Keratinocyte (primary cell): ENCODE results near the gene ALCAM. TPM values are rescaled to one million over a fixed set of nuclear protein-coding genes. Genes with fewer than 3 reads are reported as not detected.

Experiments used
- DNase-seq: peaks from one replicate; pipeline ENCODE4 v3.0.0-alpha.2; 2011; ENCODE audit warnings: low read depth, missing footprints, low spot score
- FAIRE-seq: peaks from 2 replicates; lab custom pipeline; 2011; peaks lifted over from hg19 to GRCh38; lab: Jason Lieb, UNC
- H2AFZ ChIP-seq: 2 replicates; pipeline ENCODE4 v1.6.0; 2012; ENCODE audit warnings: low read length, control low read depth, inconsistent platforms; ENCODE audit not compliant: control insufficient read depth
- H3K27ac ChIP-seq: 2 replicates; pipeline ENCODE4 v1.5.1; 2011; ENCODE audit warnings: low read length; ENCODE audit not compliant: control insufficient read depth, insufficient read depth
- H3K27me3 ChIP-seq: 3 replicates; pipeline ENCODE4 v1.6.0; 2011; ENCODE audit warnings: low read length; ENCODE audit not compliant: control insufficient read depth, insufficient read depth; ENCODE audit errors: extremely low read depth
- H3K36me3 ChIP-seq, 2 experiments: 2 replicates in 1 of 2; 3 replicates in 1 of 2; pipeline ENCODE4 v1.5.1; 2011; ENCODE audit warnings: low read length in 2 of 2, mild to moderate bottlenecking in 1 of 2; ENCODE audit not compliant: control insufficient read depth in 2 of 2, insufficient read depth in 2 of 2; ENCODE audit errors: extremely low read depth in 1 of 2
- H3K4me1 ChIP-seq: 3 replicates; pipeline ENCODE4 v1.5.1; 2011; ENCODE audit warnings: low read length; ENCODE audit not compliant: control insufficient read depth, insufficient read depth; ENCODE audit errors: extremely low read depth
- H3K4me2 ChIP-seq: 3 replicates; pipeline ENCODE4 v1.6.0; 2011; ENCODE audit warnings: low read depth, low read length; ENCODE audit not compliant: control insufficient read depth, insufficient read depth; ENCODE audit errors: extremely low read depth
- H3K4me3 ChIP-seq, 3 experiments: fragments of 200-600 bp in 1 of 3; sonication (generic) in 1 of 3; 2 replicates in 2 of 3; 3 replicates in 1 of 3; pipeline ENCODE4 v1.5.1; 2011 to 2016; ENCODE audit warnings: low read length in 3 of 3, mild to moderate bottlenecking in 3 of 3, control low read depth in 2 of 3, inconsistent platforms in 1 of 3, low read depth in 1 of 3, mixed read lengths in 1 of 3, mixed run types in 1 of 3, moderate library complexity in 1 of 3; ENCODE audit not compliant: control insufficient read depth in 2 of 3, insufficient read depth in 2 of 3; ENCODE audit errors: extremely low read depth in 1 of 3
- H3K79me2 ChIP-seq: 2 replicates; pipeline ENCODE4 v1.6.0; 2012; ENCODE audit warnings: low read length; ENCODE audit not compliant: control insufficient read depth, insufficient read depth
- H3K9ac ChIP-seq: 3 replicates; pipeline ENCODE4 v1.6.0; 2011; ENCODE audit warnings: low read length; ENCODE audit not compliant: control insufficient read depth, insufficient read depth; ENCODE audit errors: extremely low read depth
- H3K9me1 ChIP-seq: 3 replicates; pipeline ENCODE4 v1.6.0; 2011; ENCODE audit warnings: low read length; ENCODE audit not compliant: control insufficient read depth, insufficient read depth; ENCODE audit errors: extremely low read depth
- H3K9me3 ChIP-seq: 2 replicates; pipeline ENCODE4 v1.5.1; 2012; ENCODE audit warnings: low read depth, low read length; ENCODE audit not compliant: control insufficient read depth
- H4K20me1 ChIP-seq: 3 replicates; pipeline ENCODE4 v1.6.0; 2011; ENCODE audit warnings: low read length; ENCODE audit not compliant: control insufficient read depth, insufficient read depth; ENCODE audit errors: extremely low read depth
- EZH2 ChIP-seq: IDR thresholded peaks from one replicate; pipeline ENCODE4 v1.6.1; 2012; ENCODE audit warnings: inconsistent platforms, mild to moderate bottlenecking, low read length, moderate library complexity
- dilution Hi-C: fragments of 300-500 bp; cut with MboI; formaldehyde crosslinking; loops from one replicate; pipeline ENCODE4 v1.7.0; 2020; ENCODE audit warnings: low sequenced_read_pairs; ENCODE audit not compliant: extremely low pct_ligation_motif_present
- polyA plus RNA-seq, 5 experiments: library from polyadenylated mRNA; depleted of rRNA in 3 of 5; stranded (reverse) in 3 of 5; stranded (forward) in 1 of 5; unstranded in 1 of 5; fragments of >200 nt; gene quantifications; 1 replicate in 1 of 5; 2 replicates in 3 of 5; 3 replicates in 1 of 5; pipeline versions ENCODE4 v1.2.1 to v1.2.3, GENCODE V29; 2011 to 2012; ENCODE audit warnings: missing spikeins in 2 of 5, low read depth in 1 of 5, low replicate concordance in 1 of 5
- TF ChIP-seq, protein P1 (sequence below), 3 experiments: IDR thresholded peaks in 1 of 3; conservative IDR thresholded peaks in 1 of 3; optimal IDR thresholded peaks in 1 of 3; 2 replicates in 2 of 3; 3 replicates in 1 of 3; pipeline versions ENCODE3 to v1.5.1; 2011; ENCODE audit warnings: low read length in 3 of 3, mild to moderate bottlenecking in 3 of 3, moderate library complexity in 2 of 3, control low read depth in 1 of 3, inconsistent platforms in 1 of 3; ENCODE audit not compliant: insufficient read depth in 2 of 3; ENCODE audit errors: extremely low read depth in 1 of 3

Gene ALCAM
- polyA plus RNA-seq, 1 donor (not counting 4 experiments of a cell fraction or from before 2014, with no cell fraction given): 71.3 TPM

DNA sequence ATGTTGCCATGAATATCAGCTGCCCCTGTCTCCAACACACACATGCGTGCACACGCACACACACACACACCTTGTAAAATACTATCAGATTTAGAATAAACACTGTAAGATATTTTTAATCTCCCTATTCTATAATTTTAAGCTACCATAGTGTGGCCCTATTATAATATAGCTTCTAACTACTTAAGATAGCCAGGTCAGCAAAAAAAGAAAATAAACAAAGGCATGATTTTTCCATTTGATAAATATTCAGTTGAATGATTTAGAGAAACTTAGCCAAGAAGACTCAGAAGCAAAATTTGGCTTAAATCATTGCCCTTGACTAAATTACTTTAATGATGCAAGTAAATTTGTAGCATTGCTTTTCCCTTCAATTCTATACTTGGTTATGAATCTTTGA lies 162.2 kb downstream of the ALCAM start:
- dilution Hi-C loops: no loop called here
- no peak for FAIRE-seq

DNA sequence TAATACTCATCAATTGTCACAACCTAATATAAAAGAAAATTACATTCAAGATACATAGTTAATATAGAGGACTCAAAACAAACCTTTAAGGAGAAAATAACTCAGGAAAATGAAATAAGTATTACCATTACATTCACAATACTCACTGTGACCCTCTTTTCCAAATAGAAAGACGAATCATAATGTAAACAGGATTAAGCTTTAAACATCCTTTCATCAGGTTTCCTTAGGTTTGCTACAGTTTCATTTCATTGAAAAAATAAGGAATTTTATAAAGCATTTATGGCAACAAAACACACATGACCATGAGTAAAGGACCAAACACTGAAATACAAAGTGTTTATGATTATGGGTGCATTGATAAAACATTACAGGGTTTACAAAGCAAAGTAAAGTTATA lies 162.7 kb downstream of the ALCAM start:
- no peak overlapping the region for H3K4me2 ChIP-seq

More for the DNA sequence above, 162.2 kb downstream of the ALCAM start:
- Histone ChIP-seq H3K9me1 (no peaks in the 10 kb centered on the region), H3K27me3 (no peaks in the 10 kb centered on the region), H3K9me3 (no peaks in the 10 kb centered on the region), H3K4me3 (no peak overlapping the region), H3K4me1 (peaks cover 15% of the 10 kb centered on the region), H3K36me3 (peaks cover 3 to 4% of the 10 kb centered on the region in 2 experiments), H3K4me2 (no peak overlapping the region), H3K79me2 (no peaks in the 10 kb centered on the region), H3K9ac (no peak overlapping the region), H2AFZ (no peak overlapping the region), H4K20me1 (no peaks in the 10 kb centered on the region), H3K27ac (no peak overlapping the region)
- no peak for TF ChIP-seq EZH2
- TF ChIP-seq, protein P1, sequence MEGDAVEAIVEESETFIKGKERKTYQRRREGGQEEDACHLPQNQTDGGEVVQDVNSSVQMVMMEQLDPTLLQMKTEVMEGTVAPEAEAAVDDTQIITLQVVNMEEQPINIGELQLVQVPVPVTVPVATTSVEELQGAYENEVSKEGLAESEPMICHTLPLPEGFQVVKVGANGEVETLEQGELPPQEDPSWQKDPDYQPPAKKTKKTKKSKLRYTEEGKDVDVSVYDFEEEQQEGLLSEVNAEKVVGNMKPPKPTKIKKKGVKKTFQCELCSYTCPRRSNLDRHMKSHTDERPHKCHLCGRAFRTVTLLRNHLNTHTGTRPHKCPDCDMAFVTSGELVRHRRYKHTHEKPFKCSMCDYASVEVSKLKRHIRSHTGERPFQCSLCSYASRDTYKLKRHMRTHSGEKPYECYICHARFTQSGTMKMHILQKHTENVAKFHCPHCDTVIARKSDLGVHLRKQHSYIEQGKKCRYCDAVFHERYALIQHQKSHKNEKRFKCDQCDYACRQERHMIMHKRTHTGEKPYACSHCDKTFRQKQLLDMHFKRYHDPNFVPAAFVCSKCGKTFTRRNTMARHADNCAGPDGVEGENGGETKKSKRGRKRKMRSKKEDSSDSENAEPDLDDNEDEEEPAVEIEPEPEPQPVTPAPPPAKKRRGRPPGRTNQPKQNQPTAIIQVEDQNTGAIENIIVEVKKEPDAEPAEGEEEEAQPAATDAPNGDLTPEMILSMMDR (optimal IDR thresholded peaks at IDR 0.05 in 1 of 3, IDR thresholded peaks at IDR 0.05 in 1 of 3, conservative IDR thresholded peaks at IDR 0.05 in 1 of 3; ENCODE audit: extremely low read depth in 1 of 3, insufficient read depth in 2 of 3, low read length in 3 of 3): no peak
- no peak for DNase-seq

More for the DNA sequence above, 162.7 kb downstream of the ALCAM start:
- FAIRE-seq: no peak
- peaks cover 15% of the 10 kb centered on the region for H3K4me1 ChIP-seq
- H3K9me1 ChIP-seq: no peaks in the 10 kb centered on the region
- no peaks in the 10 kb centered on the region for H3K9me3 ChIP-seq
- H3K4me3 ChIP-seq: no peak overlapping the region
- no peaks in the 10 kb centered on the region for H3K79me2 ChIP-seq
- dilution Hi-C loops: no loop called here
- no peak overlapping the region for H3K27ac ChIP-seq
- no peak for DNase-seq
- no peak overlapping the region for H2AFZ ChIP-seq
- H3K27me3 ChIP-seq: no peaks in the 10 kb centered on the region
- H3K36me3 ChIP-seq: peaks cover under 1 to 4% of the 10 kb centered on the region in 2 experiments
- no peak for TF ChIP-seq EZH2
- TF ChIP-seq, protein P1 (optimal IDR thresholded peaks at IDR 0.05 in 1 of 3, IDR thresholded peaks at IDR 0.05 in 1 of 3, conservative IDR thresholded peaks at IDR 0.05 in 1 of 3; ENCODE audit: extremely low read depth in 1 of 3, insufficient read depth in 2 of 3, low read length in 3 of 3): no peak
- no peak overlapping the region for H3K9ac ChIP-seq
- H4K20me1 ChIP-seq: no peaks in the 10 kb centered on the region
